ENCODE results near the gene SEPHS1.

DNA sequence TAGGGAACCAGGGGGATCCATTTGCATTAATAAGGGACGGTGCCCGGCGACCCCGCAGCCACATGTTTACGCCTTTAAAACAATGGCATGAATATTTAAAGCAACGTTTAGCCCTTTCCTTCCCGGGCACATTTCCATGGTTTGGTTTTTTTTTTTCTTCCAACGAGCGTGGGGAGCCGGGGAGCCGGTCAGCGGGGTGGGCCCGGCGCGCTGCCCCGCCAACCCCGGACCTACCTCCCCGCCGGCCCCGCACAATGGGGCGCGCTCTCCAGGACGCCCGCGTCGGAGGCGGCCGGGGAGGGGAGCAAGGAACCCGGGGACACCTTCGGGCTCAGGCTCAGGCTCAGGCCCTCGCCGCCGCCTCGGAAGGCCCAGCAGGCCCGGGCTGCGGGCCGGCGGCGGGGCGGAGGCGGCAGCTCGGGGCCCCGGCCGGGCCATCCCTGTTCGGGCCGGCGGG, 1.0 kb downstream of the SEPHS1 start:
- TF ChIP-seq POLR2A (IDR thresholded peaks at IDR 0.05) (no peak), CTCF (IDR thresholded peaks at IDR 0.05) (peak in 1 of 6 experiments; percentile 6)

Data from Peyer's patch (tissue), 4 donors.